ENCODE measurements around the gene CCDC188.

The CCDC188 gene

GRCh38 chr22:20150381-20151275 is at the start of gene CCDC188:
CCDC188 (minus strand) TSS chr22:20151055; CDS start chr22:20150986, 69 bp downstream.
- no peak for DNase-seq

- no peak for DNase-seq
These were observed 49.1 kb upstream of the CCDC188 start for GRCh38 chr22:20199906-20200305.

- DNase-seq = no peak
These were observed 48.6 kb upstream of the CCDC188 start for GRCh38 chr22:20199413-20199842.

- DNase-seq = no peak
These were observed 47.9 kb upstream of the CCDC188 start for GRCh38 chr22:20198557-20199319.

- no peak for DNase-seq
These were observed 46.7 kb upstream of the CCDC188 start for GRCh38 chr22:20197407-20198030.

- no peak for DNase-seq
These were observed 45.4 kb upstream of the CCDC188 start for GRCh38 chr22:20196094-20196842.

- DNase-seq = no peak
These were observed 44.1 kb upstream of the CCDC188 start for GRCh38 chr22:20194681-20195593.

GRCh38 chr22:20193761-20194494 is 43.1 kb upstream of the CCDC188 start:
- DNase-seq = no peak

GRCh38 chr22:20192972-20193760 is 42.3 kb upstream of the CCDC188 start:
- no peak for DNase-seq

- no peak for DNase-seq
These were observed 41.6 kb upstream of the CCDC188 start for GRCh38 chr22:20192293-20192971.

GRCh38 chr22:20191803-20192202 is 40.9 kb upstream of the CCDC188 start:
- no peak for DNase-seq

GRCh38 chr22:20191000-20191515 is 40.2 kb upstream of the CCDC188 start:
- no peak for DNase-seq

GRCh38 chr22:20188567-20188877 is 37.7 kb upstream of the CCDC188 start:
- DNase-seq = no peak

GRCh38 chr22:20187777-20188566 is 37.1 kb upstream of the CCDC188 start:
- no peak for DNase-seq

GRCh38 chr22:20186871-20187546 is 36.2 kb upstream of the CCDC188 start:
- DNase-seq = no peak

GRCh38 chr22:20186183-20186870 is 35.5 kb upstream of the CCDC188 start:
- no peak for DNase-seq

- no peak for DNase-seq
These were observed 34.9 kb upstream of the CCDC188 start for GRCh38 chr22:20185750-20186149.

Measured in NCI-H2227 treated with DMSO at 0.1 percent for 48 hours (cell line).